ENCODE data around the gene ONECUT1. TPM values are rescaled to one million over a fixed set of nuclear protein-coding genes. Genes with fewer than 3 reads are reported as not detected.

Gene ONECUT1
- total and polyA plus RNA-seq, 2 of the 8 experiments (the other 6 are each of a cell fraction or from before 2014, with no cell fraction given): 0.65 to 6.4 TPM

DNA sequence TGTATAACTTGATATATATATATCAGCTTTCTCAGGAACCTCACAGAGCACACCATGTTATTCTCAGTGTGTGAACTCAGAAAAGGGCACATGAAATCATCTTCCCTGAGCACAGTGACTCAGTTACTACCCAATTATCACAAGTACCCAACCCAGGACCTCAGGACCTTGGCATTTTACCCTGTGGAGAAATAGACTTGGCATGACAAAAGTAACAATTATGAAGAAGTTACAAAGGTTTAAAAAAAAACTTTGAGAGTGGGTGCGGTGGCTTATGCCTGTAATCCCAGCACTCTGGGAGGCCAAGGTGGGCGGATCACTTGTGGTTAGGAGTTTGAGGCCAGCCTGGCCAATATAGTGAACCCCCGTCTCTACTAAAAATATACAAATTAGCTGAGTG lies 52.4 kb downstream of the ONECUT1 start (continued):
- TF ChIP-seq, protein P1, sequence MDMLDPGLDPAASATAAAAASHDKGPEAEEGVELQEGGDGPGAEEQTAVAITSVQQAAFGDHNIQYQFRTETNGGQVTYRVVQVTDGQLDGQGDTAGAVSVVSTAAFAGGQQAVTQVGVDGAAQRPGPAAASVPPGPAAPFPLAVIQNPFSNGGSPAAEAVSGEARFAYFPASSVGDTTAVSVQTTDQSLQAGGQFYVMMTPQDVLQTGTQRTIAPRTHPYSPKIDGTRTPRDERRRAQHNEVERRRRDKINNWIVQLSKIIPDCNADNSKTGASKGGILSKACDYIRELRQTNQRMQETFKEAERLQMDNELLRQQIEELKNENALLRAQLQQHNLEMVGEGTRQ (IDR thresholded peaks at IDR 0.05; ENCODE audit: low read length): no peak
- TF ChIP-seq ASH2L (IDR thresholded peaks at IDR 0.05; ENCODE audit: low read length) (no peak), RFX5 (IDR thresholded peaks at IDR 0.05; ENCODE audit: borderline replicate concordance, low read depth, low read length) (no peak), SP4 (IDR thresholded peaks at IDR 0.05; ENCODE audit: low read length) (no peak)
